ENCODE results near the gene PMF1.

GRCh38 chr1:156279837-156280236, 67.0 kb downstream of the PMF1 start:
- TF ChIP-seq CTCF (conservative IDR thresholded peaks at IDR 0.05) (no peak), EZH2 (IDR thresholded peaks at IDR 0.05; ENCODE audit: low read depth) (no peak)
